Tibial artery (tissue), 4 donors: ENCODE measurements around the gene FBXO38.

Source experiments
- DNase-seq, 2 donors: peaks; one replicate each; pipeline ENCODE4 v3.0.0-alpha.2; 2019
- H3K27ac ChIP-seq, 2 donors: fragments of 200-600 bp; sonication (generic) in 1 of 2; 1 replicate in 1 of 2; 2 replicates in 1 of 2; pipeline ENCODE4 v1.5.1; 2018 to 2019; ENCODE audit warnings: mild to moderate bottlenecking in 1 of 2
- H3K27me3 ChIP-seq, 2 donors: fragments of 200-600 bp; sonication (generic) in 1 of 2; one replicate each; pipeline versions ENCODE4 v1.5.1 to v1.6.0; 2016 to 2019
- H3K36me3 ChIP-seq, 3 donors: fragments of 200-600 bp; sonication (generic) in 2 of 3; one replicate each; pipeline ENCODE4 v1.5.1; 2016 to 2019; ENCODE audit warnings: mild to moderate bottlenecking in 2 of 3
- H3K4me1 ChIP-seq, 4 donors: fragments of 200-600 bp; sonication (generic) in 2 of 4; 1 replicate in 3 of 4; 2 replicates in 1 of 4; pipeline ENCODE4 v1.5.1; 2016 to 2019
- H3K4me3 ChIP-seq, 2 donors: fragments of 200-600 bp; sonication (generic) in 1 of 2; 1 replicate in 1 of 2; 2 replicates in 1 of 2; pipeline ENCODE4 v1.5.1; 2018 to 2019; ENCODE audit warnings: mild to moderate bottlenecking in 2 of 2
- H3K9me3 ChIP-seq, 3 donors: fragments of 200-600 bp; sonication (generic) in 1 of 3; one replicate each; pipeline ENCODE4 v1.5.1; 2016 to 2019
- intact Hi-C: fragments of 100-400 bp; cut with DNase I; formaldehyde crosslinking; loops from one replicate; pipeline ENCODE4 v1.15.0; 2023; ENCODE audit warnings: low total_unique reads
- TF ChIP-seq, protein P1 (sequence below), 2 experiments: fragments of 200-600 bp in 1 of 2; fragments of 450-650 bp in 1 of 2; IDR thresholded peaks; one replicate each; pipeline ENCODE4 v1.5.1; 2017 to 2019; ENCODE audit warnings: antibody characterized with exemption in 2 of 2, mild to moderate bottlenecking in 1 of 2, moderate library complexity in 1 of 2

Gene FBXO38

DNA sequence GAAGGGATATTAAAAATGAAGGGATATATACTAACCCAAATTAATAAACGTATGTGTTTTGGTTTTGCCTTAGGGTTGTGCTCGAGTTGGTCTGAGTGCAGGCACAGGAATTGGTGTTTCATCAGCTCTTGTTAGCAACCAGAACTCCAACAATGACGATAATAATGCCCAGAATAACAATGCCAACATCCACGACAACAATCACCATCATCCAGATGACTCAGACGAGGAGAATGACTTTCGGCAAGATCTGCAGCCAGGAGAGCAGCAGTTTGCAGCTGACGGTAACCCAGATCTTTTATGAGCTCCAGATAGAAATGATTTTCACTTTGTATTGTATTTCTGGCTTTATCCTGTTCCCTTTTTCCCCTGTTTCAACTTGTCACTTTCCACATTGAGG is 33.2 kb downstream of the FBXO38 start:
- H3K27me3 ChIP-seq = no peaks in the 10 kb centered on the region
- DNase-seq = no peak
- TF ChIP-seq, protein P1, sequence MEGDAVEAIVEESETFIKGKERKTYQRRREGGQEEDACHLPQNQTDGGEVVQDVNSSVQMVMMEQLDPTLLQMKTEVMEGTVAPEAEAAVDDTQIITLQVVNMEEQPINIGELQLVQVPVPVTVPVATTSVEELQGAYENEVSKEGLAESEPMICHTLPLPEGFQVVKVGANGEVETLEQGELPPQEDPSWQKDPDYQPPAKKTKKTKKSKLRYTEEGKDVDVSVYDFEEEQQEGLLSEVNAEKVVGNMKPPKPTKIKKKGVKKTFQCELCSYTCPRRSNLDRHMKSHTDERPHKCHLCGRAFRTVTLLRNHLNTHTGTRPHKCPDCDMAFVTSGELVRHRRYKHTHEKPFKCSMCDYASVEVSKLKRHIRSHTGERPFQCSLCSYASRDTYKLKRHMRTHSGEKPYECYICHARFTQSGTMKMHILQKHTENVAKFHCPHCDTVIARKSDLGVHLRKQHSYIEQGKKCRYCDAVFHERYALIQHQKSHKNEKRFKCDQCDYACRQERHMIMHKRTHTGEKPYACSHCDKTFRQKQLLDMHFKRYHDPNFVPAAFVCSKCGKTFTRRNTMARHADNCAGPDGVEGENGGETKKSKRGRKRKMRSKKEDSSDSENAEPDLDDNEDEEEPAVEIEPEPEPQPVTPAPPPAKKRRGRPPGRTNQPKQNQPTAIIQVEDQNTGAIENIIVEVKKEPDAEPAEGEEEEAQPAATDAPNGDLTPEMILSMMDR (IDR thresholded peaks at IDR 0.05) = no peak
- H3K9me3 ChIP-seq = no peaks in the 10 kb centered on the region
- no peak overlapping the region for H3K4me3 ChIP-seq
- H3K27ac ChIP-seq = no peak overlapping the region
- H3K36me3 ChIP-seq = peaks cover 65 to 92% (median 77%) of the 10 kb centered on the region in 3 donors
- intact Hi-C loops = no loop called here
- no peaks in the 10 kb centered on the region for H3K4me1 ChIP-seq

DNA sequence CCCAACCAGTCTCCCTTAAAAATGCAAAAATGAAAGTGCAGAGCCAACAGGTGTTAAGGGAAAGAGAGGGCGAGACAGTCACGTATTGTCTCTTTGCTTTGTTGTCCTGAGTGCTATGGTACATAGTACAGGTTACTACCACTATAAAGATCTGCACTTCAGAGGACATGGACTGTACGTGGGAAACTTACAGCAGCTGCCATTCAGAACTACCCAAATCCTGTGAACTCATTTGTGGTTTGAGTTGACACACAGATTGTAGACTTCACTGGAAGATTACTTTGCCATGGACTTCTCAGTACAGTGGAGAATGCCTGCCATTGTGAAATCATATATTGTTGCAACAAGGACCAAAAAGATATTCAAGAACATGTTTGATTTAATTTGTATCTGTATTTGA is 34.8 kb downstream of the FBXO38 start:
- no peak for DNase-seq
- no peaks in the 10 kb centered on the region for H3K9me3 ChIP-seq
- peaks cover 65 to 92% (median 77%) of the 10 kb centered on the region in 3 donors for H3K36me3 ChIP-seq
- TF ChIP-seq, protein P1 (IDR thresholded peaks at IDR 0.05) = no peak
- intact Hi-C loops = no loop called here
- no peak overlapping the region for H3K4me3 ChIP-seq
- no peaks in the 10 kb centered on the region for H3K4me1 ChIP-seq
- H3K27me3 ChIP-seq = no peaks in the 10 kb centered on the region
- no peak overlapping the region for H3K27ac ChIP-seq

DNA sequence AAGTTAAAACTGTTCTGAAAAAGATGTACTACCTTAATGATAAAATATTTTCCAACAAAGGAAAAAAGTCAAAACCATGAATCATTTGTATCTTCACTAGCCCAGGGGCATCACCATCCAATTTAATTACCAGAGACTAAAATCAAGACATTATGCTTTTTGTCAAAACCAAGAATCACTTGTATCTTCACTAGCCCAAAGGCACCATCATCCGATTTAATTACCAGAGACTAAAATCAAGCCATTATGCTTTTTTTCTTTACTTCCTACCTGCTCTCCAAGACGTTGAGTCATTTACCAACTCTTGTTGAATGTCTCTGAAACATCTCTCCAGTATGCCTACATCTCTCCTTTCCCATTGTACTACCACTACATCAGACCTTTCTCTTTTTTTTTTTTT is 37.9 kb downstream of the FBXO38 start:
- no peaks in the 10 kb centered on the region for H3K9me3 ChIP-seq
- H3K36me3 ChIP-seq = peaks cover 68 to 92% (median 76%) of the 10 kb centered on the region in 3 donors
- H3K4me3 ChIP-seq = no peak overlapping the region
- TF ChIP-seq, protein P1 (IDR thresholded peaks at IDR 0.05) = no peak
- H3K27ac ChIP-seq = no peak overlapping the region
- no peaks in the 10 kb centered on the region for H3K27me3 ChIP-seq
- no peaks in the 10 kb centered on the region for H3K4me1 ChIP-seq
- intact Hi-C loops = no loop called here
- DNase-seq = no peak

DNA sequence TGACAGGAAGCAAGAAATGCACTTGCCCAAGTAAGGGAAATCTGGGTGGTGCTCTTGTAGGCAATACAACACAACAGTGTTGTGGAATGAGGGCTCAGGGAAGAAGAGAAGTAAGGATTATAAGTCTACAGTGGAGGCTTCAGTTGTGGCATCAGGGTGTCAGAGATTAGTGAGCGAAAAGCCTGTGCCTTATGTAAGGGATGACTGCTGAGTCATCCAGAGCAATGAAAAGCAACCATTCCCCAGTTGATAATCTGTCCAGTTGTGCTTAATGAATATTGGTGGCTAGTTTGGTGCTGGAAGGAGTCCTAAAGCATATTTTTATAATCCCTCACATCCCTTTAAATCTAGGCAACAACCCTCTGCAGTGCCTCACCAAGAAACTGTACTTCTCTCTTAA is 42.0 kb downstream of the FBXO38 start:
- no peaks in the 10 kb centered on the region for H3K9me3 ChIP-seq
- H3K27me3 ChIP-seq = no peaks in the 10 kb centered on the region
- TF ChIP-seq, protein P1 (IDR thresholded peaks at IDR 0.05) = no peak
- no peak for DNase-seq
- H3K4me1 ChIP-seq = no peaks in the 10 kb centered on the region
- no peak overlapping the region for H3K4me3 ChIP-seq
- H3K27ac ChIP-seq = no peak overlapping the region
- intact Hi-C loops = no loop called here
- peaks cover 70 to 76% (median 75%) of the 10 kb centered on the region in 3 donors for H3K36me3 ChIP-seq

DNA sequence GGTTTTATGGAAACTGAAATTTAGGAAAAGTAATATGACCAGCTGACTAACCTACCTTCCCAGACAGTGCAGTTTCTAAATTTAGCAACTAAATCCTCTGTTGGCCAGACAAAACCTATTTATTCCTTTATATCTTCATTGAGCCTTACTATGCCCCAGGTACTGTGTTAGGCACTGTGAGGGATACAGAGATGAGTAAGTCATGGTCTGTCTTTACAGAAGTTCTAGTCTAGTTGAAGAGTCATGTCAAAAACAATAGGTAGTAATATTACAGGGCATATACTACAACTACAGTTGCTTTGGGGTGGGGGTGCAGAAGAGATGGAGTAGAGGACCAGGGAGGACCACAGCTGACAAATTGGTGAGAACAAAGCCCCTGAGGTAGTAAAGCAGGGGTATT is 42.8 kb downstream of the FBXO38 start:
- intact Hi-C loops = no loop called here
- H3K36me3 ChIP-seq = peaks cover 67 to 83% (median 72%) of the 10 kb centered on the region in 3 donors
- TF ChIP-seq, protein P1 (IDR thresholded peaks at IDR 0.05) = no peak

More for the DNA sequence above, 42.8 kb downstream of the FBXO38 start:
- Histone ChIP-seq H3K27me3 (no peaks in the 10 kb centered on the region), H3K9me3 (no peaks in the 10 kb centered on the region), H3K4me1 (no peaks in the 10 kb centered on the region), H3K4me3 (no peak overlapping the region), H3K27ac (no peak overlapping the region)
- no peak for DNase-seq
